GM19043 (cell line): ENCODE data around the gene KIF3B.
A peak's percentile ranks its signal among the peaks of the same experiment; 100 is the strongest.
"Not testable (repeated sequence)": the region's sequence is repeated elsewhere in the genome, so short reads cannot be mapped to it uniquely, and the experiment has no call there.

ENCODE experiments used
- ATAC-seq: cut with Tn5 transposase; IDR thresholded peaks from one replicate; pipeline ENCODE4 v1.9.1; 2021; ENCODE audit warnings: low read depth; ENCODE audit not compliant: unreplicated experiment

KIF3B gene

DNA sequence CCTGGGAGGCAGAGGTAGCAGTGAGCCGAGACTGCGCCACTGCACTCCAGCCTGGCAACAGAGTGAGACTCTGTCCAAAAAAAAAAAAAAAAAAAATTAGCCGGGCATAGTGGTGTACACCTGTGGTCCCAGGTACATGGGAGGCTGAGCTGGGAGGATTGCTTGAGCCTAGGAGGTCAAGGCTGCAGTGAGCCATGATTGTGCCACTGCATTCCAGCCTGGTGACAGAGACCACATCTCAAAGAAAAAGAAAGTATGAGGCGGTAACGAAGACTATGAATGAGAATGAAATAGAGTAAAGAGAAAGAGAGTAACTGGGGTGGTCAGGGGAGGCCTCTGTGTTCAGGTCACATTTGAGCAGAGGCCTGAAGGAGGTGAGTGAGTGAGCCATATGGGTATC lies 31.2 kb upstream of the KIF3B start:
- not testable (repeated sequence) for ATAC-seq

DNA sequence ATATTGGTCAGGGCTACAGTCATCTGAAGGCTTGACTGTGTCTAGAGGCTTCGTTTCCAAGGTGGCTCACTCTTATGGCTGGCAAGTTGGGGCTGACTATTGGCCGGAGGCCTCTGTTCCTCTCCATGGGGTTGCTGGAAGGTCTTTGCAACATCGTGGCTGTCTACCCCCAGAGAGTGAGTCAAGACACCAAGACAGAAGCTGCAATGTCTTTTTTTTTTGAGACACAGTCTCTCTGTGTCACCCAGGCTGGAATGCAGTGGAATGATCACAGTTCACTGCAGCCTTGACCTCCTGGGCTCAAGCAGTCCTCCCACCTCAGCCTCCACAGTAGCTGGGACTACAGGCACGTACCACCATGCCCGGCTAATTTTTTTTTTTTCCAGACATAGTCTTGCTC lies 29.4 kb upstream of the KIF3B start:
- ATAC-seq: no peak

DNA sequence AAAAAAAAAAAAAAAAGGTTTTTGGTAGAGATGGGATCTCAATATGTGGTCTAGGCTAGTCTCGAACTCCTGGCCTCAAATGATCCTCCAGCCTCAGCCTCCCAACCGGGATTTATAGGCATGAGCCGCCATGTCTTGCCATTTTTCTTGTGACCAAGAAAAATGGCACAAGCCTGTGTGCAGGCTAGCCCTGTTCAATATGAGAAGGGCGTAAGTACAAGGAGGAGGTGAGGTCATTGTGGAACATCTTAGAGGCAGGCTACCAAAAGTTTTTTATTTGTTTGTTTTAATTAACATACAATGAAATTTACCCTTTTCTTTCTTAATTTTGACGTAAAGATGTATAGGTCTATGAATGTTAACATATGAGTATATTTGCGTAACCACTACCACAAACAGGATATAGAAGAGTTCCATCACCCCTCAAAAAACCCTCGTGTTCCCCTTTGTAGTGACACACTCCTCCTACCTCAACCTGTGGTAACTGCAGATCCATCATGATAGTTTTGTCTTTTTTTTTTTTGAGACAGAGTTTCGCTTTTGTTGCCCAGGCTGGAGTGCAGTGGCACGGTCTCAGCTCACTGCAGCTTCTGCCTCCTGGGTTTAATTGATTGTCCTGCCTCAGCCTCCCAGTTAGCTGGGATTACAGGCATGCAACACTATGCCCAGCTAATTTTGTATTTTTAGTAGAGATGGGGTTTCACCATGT lies 28.3 kb upstream of the KIF3B start:
- no peak for ATAC-seq

DNA sequence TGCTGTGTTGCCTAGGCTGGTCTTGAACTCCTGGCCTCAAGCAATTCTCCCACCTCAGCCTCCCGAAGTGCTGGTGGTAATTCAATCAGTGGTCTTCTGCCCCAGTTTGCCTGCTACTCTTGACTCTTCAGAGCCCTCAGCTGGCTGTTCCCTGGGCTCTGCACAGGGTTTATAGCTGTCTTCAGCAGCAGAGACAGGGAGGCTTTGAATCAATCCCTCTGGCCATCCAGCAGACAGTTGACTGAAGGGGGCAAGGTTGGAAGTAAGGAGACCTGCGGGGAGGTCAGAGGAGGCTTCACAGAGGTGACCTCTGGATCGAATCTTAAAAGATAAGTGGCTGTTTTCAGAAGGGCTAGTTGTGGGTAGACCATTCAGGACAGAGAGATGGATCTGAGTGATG lies 26.0 kb upstream of the KIF3B start:
- no peak for ATAC-seq

DNA sequence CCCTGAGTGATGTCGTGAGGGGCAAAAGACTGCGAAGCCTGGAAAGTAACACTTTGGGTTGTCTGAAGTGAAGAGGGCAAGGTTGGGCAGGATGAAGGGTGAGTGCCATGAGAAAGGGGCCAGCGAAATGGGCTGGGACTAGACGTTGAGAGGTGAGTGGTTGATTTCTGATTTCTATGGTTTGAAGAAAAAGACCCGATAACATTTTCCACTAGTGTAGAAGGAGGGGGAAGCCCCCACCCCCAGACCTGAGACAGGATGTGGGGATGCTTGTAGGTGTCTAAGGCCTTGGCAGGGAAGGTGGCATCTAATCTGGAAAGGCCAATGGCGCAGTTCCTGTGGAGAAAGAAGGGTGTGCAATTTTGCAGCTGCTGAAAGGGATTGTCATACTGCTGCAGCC lies 25.3 kb upstream of the KIF3B start:
- ATAC-seq: no peak

DNA sequence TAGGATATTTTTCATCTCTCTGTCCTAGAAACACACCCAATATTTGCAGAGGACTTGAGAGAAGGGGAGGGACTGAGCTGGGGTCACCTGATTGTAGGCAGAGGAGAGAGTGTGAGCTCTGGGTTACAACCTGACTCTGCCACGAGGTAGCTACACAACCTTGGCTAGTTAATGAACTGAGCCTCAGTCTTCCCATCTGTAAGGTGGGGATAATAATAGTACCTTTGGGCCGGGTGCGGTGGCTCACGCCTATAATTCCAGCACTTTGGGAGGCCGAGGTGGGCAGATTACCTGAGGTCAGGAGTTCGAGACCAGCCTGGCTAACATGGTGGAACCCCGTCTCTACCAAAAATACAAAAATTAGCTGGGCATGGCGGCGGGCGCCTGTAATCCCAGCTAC lies 16.5 kb upstream of the KIF3B start:
- not testable (repeated sequence) for ATAC-seq

DNA sequence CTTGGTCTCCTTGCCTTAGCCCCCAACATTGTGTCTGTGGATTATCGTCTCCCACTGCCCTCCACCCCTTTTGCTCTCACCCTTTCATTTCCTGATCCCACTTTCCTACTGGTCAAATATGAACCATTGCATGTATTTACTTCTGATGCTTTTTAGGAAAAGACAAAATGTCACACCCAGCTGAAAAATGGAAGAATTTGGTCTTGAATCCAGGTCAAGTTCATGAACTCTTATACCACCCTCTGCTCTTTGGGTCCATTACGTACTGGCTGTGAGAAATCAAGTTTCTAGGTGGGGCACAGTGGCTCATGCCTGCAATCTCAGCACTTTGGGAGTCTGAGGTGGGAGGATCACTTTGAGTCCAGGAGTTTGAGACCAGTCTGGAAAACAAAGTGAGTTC lies 15.8 kb upstream of the KIF3B start:
- no peak for ATAC-seq

DNA sequence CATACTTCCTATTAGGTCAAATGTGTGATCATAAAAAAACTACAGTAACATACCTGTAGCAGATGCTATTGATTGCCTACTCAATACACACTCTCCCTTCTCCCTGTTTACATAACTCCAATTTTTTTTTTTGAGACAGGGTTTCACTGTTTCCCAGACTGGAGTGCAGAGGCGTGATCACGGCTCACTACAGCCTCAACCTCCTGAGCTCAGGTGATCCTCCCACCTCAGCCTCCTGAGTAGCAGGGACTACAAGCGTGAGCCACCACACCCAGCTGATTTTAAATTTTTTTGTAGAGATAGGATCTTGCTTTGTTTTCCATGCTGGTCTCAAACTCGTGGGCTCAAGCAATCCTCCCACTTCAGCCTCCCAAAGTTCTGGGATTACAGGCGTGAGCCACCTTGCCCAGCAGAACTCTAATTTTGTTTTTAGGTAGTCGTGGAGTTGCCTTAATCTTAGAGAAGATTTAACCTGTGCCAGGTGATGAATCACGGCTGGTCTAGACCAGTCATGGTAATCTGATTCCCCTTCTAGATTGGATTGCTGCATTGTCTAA lies 14.0 kb upstream of the KIF3B start:
- no peak for ATAC-seq

DNA sequence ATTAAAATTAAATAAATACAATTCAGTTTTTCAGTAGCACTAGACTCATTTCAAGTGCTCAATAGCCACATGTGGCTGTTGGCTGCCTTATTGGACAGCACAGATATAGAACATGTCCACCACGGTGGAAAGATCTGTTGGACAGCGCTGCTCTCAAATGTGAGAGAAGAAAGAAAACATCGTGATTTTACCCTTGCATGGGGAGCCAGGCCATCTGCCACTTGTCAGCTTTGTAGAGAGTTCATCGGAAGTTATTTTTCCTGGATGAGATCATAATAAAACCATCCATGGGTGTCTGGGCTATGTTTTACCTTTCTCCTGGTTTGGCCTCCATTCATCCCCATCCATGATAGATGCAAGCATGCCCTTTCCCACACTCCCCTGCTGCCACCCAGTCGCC lies 5.8 kb upstream of the KIF3B start:
- ATAC-seq: no peak

DNA sequence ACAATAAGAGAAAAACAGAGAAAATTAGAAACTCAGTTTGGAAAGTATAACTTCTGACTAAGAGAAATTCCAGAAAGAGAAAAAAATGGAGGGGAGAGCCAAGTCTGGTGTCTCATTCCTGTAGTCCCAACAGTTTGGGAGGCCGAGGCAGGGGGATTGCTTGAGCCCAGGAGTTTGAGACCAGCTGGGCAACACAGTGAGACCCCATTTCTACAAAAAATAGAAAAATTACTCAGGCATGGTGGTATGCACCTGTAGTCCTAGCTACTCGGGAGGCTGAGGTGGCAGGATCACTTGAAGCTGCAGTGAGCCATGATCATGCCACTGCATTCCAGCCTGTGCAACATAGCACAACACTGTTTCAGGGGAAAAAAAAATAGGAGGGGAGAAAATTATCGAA lies 3.1 kb upstream of the KIF3B start:
- ATAC-seq: no peak

DNA sequence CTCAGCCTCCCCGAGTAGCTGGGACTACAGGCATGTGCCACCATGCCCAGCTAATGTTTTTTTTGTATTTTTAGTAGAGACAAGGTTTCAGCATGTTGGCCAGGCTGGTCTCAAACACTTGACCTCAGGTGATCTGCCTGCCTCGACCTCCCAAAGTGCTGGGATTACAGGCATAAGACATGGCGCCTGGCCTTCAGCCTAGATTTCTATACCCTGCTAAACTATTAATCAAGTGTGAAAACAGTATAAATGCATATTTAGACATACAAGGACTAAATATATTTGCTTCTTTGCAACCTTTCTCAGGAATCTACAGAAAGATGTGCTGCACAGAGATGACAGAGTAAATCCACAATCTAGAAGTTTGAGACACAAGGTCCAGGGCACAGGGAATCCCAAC lies 2.3 kb upstream of the KIF3B start:
- ATAC-seq: not testable (repeated sequence)

DNA sequence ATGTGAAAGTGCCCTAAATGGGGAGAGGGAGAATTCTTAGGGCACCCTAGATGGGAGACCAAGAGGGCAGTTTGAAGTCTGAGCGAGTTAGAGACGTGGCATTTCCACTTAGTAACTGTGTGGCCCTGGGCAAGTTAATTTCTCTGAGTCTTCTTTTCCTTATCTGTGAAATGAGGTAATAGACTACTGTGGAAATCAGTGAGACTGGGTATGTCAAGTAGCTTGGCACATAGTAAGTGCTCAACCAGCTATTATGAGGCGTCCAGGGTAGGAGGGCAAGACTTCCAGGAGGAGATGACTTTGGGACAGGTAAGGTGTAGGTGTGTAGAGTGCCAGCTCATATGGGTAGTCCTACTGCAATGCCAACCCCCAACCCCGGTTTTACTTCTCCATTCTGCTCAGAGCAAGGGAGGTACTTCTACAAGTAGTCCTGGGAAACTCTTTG lies 770 bp downstream of the KIF3B start:
- ATAC-seq: peak; percentile 55

DNA sequence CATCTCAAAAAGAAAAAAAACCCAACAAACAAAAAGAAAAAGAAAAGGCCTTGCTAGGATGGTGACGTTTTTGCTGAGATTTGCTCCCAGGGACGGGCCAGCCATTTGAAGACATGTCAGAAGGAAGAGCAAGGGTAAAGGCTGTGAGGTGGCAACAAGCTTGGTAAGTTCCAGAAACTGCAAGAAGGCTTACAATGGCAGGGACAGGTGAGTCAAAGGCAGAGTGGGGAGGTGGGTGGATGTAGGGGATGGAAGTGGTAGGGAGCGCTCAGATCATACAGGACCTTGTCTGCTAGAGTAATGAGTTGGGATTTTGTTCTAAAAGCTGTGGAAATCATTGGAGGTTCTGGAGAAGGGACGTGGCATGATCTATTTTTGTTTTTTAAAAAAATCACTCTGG lies 4.3 kb downstream of the KIF3B start:
- ATAC-seq: no peak

DNA sequence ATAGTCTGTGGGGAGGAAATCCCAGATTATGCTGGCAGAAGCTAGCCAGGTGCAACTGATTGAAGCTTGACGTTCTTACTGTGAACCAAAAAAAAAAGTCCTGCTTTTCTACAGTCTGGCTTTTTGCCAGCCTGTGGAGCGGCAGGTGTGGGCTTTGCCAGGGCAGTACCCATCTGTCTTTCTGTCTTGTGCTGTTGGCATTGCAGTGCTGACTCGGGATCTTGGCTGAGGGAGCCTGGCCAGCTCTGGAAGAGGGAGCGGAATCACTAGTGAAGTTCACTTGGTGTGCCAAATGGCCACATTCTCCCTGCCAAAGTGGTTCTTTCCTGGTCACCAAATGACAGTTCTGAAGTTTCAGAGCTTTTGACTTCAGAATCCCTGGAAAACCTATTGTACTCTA lies 5.0 kb downstream of the KIF3B start:
- no peak for ATAC-seq

DNA sequence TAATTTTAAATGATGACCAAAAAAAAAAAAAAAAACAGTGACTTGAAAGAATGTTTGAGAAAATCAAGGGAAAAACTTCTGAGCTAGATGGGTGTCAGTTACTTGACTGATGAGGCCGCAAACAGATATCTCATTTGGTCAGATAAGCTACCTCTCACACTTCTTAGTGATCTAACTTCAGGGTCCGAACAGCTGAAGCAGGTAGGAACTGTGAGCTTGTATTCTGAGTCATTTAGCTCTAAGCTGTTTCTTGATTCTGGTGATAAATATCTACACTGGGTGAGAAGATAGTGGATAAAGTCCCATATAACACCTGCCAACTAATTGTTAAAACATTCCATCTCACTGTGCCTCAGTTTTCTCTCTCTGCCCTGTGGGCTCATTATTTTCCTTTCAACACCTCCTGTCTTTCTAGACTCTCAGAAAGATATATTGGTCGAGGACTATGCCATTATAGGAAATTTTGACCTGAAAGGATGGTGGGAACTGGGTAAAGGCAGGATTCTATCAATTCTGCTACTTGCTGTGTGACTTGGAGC lies 7.7 kb downstream of the KIF3B start:
- ATAC-seq: no peak

DNA sequence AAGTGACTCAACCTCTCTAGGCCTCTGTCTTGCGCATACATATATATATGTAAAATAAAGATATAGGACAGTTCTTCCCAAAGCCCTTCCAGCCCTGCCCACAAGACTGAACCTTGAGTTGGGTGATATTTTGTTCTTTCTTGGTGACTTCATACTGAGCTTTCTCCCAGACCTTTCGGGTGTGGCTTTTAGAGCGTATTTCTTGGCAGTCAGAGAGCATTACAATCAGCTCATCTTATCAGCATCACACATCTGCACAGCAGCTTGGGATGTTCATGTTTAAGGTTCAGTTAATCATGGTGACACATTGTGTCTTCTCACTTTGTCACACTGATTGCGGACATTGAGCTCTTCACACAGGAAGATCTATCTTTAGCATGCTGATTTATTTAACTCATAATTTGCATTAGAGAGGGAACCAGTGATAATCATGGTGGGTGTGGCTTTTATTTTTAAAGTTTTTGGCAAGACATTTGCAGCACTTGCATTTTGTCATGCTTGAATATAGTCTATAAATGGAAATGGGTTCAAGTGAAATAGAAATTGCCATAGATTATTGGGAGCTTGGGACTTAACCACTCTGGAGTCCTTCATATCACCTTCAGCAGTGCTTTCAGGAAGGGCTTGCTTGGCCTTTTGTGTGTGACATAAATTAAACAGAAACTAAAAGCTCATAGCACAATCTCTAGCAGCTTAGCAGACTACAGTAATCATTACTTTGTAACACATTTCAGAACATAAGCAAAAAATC lies 8.3 kb downstream of the KIF3B start:
- peak; percentile 66 for ATAC-seq

DNA sequence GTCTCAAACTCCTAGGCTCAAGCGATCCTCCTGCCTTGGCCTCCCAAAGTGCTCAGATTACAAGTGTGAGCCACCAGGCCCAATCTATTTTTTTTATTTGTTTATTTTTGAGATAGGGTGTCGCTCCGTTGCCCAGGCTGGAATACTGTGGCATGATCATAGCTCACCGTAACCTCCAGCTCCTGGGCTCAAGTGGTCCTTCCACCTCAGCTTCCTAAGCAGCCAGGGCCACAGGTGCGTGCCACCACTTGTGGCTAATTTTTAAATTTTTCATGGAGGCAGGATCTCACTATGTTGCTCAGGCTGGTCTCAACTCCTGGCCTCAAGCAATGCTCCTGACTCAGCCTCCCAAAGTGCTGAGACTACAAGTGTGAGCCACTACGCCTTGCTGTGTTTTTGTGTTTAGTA lies 9.8 kb downstream of the KIF3B start:
- ATAC-seq: no peak

DNA sequence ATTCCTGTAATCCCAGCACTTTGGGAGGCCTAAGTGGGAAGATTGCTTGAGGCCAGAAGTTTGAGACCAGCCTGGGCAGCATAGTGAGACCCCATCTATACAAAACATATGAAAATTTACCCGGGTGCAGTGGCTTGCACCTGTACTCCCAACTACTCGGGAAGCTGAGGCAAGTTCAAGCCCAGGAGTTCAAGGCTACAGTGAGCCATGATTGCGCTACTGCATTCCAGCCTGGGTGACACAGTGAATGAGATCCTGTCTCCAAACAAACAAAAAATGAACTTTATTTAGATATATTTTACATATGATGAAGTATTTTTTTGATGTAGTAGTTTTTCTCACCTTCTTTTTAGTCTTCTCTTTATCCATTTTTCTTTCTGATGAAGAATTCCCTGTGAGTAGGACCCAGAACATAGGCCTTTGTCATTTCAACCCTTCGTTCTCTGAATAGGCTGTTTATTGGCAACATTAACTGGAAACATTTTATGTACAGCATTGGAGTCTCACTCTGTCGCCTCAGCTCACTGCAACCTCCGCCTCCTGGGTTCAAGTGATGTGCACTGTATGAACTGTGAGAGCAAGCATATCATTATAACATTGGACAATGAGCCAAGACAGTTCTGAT lies 10.9 kb downstream of the KIF3B start:
- no peak for ATAC-seq

DNA sequence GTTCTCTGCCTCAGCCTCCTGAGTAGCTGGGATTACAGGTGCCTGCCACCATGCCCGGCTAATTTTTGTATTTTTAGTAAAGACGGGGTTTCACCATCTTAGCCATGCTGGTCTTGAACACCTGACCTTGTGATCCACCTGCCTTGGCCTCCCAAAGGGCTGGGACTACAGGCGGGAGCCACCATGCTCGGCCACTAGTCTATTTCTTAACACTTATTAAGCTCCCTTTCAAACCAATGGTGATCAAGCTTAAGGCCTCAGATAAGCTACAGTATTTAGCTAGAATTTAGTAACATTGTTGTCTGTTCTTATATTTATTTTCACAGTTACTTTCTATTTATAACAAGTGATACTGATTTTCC lies 11.8 kb downstream of the KIF3B start:
- ATAC-seq: not testable (repeated sequence)

DNA sequence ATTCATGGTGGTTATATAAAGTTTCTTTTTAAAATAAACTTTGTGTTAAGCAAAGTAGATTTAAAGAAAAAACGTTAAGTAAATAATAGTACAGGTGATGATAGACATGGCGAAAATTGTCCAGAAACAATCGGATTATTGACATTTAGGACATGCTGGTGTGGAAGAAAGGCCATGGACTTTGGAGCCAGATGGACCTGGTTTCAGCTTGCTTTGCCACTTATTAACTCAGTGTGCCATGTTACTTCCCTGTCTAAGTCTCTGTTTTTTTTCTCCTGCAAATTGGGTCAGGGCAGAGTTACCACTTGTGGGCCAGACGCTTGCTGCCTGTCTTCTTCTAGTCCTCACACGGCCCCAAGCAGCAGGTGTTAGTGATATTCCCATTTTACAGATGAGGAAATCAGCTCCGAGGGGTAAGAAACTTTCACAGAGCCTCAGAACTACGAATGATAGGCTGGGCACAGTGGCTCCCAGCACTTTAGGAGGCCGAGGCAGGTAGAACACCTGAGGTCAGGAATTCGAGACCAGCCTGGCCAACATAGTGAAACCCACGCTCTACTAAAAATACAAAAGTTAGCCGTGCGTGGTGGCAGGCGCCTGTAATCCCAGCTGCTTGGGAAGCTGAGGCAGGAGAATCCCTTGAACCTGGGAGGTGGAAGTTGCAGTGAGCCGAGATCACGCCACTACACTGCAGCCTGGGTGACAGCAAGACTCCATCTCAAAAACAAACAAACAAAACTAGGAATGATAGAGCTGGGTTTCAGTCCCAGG lies 12.4 kb downstream of the KIF3B start:
- ATAC-seq: no peak

DNA sequence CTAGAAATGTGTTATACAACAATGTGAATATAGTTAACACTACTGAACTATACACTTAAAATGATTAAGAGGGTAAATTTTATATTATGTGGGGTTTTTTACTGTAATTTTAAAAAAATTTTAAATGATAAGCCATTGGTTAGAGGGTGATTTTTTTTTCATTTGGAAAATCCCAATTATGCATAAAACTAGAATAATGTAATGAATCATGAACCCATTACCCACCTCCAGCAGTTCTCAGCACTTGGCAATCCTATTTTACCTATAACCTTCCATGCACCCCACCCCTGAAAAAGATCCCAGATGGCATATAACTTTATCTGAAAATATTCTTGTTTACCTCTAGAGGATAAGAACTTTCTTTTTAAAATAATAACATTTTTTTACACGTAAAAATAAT lies 13.7 kb downstream of the KIF3B start:
- no peak for ATAC-seq
